GM23338 (cell line): ENCODE measurements around the gene ZNF143. TPM values are rescaled to one million over a fixed set of nuclear protein-coding genes. Genes with fewer than 3 reads are reported as not detected.

ENCODE experiments used
- ATAC-seq: fragments of 200-7000 bp; cut with Tn5 transposase; 3 replicates; pipeline ENCODE4 v1.9.1; 2020
- DNase-seq: peaks from one replicate; pipeline ENCODE4 v3.0.0-alpha.2; 2015; ENCODE audit warnings: low spot score
- H2AFZ ChIP-seq: fragments of 200-600 bp; sonication (generic); 2 replicates; pipeline ENCODE4 v1.8.0; 2016; ENCODE audit warnings: antibody characterized with exemption, mild to moderate bottlenecking, moderate library complexity
- H3F3A ChIP-seq: fragments of 200-600 bp; sonication (generic); replicated peaks from 2 replicates; pipeline ENCODE4 v1.8.0; 2017; ENCODE audit warnings: antibody characterized with exemption, mixed run types, low read depth
- H3K27ac ChIP-seq: fragments of 200-600 bp; sonication (generic); 2 replicates; pipeline ENCODE4 v1.6.1; 2016; ENCODE audit warnings: low read depth
- H3K27me3 ChIP-seq: fragments of 200-600 bp; sonication (generic); 2 replicates; pipeline ENCODE4 v1.8.0; 2016; ENCODE audit warnings: mild to moderate bottlenecking, mixed run types, moderate library complexity; ENCODE audit not compliant: insufficient read depth
- H3K36me3 ChIP-seq: fragments of 200-600 bp; sonication (generic); 2 replicates; pipeline ENCODE4 v1.8.0; 2016; ENCODE audit warnings: mild to moderate bottlenecking; ENCODE audit not compliant: insufficient read depth
- H3K4me1 ChIP-seq: fragments of 200-600 bp; sonication (generic); 2 replicates; pipeline ENCODE4 v1.8.0; 2016; ENCODE audit warnings: mild to moderate bottlenecking, moderate library complexity; ENCODE audit not compliant: insufficient read depth
- H3K4me2 ChIP-seq: fragments of 200-600 bp; sonication (generic); 2 replicates; pipeline ENCODE4 v1.7.1; 2017; ENCODE audit warnings: mixed run types
- H3K4me3 ChIP-seq: fragments of 200-600 bp; sonication (generic); 2 replicates; pipeline ENCODE4 v1.6.1; 2016; ENCODE audit warnings: mixed run types
- H3K79me2 ChIP-seq: fragments of 200-600 bp; sonication (generic); replicated peaks from 2 replicates; pipeline ENCODE4 v1.8.0; 2017; ENCODE audit warnings: mild to moderate bottlenecking; ENCODE audit not compliant: insufficient read depth
- H3K9me2 ChIP-seq: fragments of 200-600 bp; sonication (generic); 2 replicates; pipeline ENCODE4 v1.8.0; 2017; ENCODE audit not compliant: insufficient read depth
- H4K20me1 ChIP-seq: fragments of 200-600 bp; sonication (generic); replicated peaks from 2 replicates; pipeline ENCODE4 v1.8.0; 2017; ENCODE audit warnings: mild to moderate bottlenecking; ENCODE audit not compliant: insufficient read depth
- H3K27ac Mint-ChIP-seq: 2 replicates; pipeline ENCODE4 v1.8.0; 2020; ENCODE audit warnings: inconsistent platforms, mild to moderate bottlenecking, moderate library complexity, mixed read lengths
- H3K27me3 Mint-ChIP-seq: 3 replicates; pipeline ENCODE4 v1.8.0; 2022; ENCODE audit warnings: low read depth, mild to moderate bottlenecking, moderate library complexity, mixed read lengths, inconsistent platforms; ENCODE audit not compliant: insufficient read depth, poor library complexity
- H3K36me3 Mint-ChIP-seq: 3 replicates; pipeline ENCODE4 v1.8.0; 2021; ENCODE audit warnings: low read depth, mild to moderate bottlenecking, inconsistent platforms, moderate library complexity, mixed read lengths
- H3K4me1 Mint-ChIP-seq: 3 replicates; pipeline ENCODE4 v1.8.0; 2020; ENCODE audit warnings: mild to moderate bottlenecking, inconsistent platforms, mixed read lengths
- H3K4me3 Mint-ChIP-seq: 3 replicates; pipeline ENCODE4 v1.8.0; 2021; ENCODE audit warnings: moderate library complexity, mild to moderate bottlenecking, inconsistent platforms, mixed read lengths
- H3K9me3 Mint-ChIP-seq: 3 replicates; pipeline ENCODE4 v1.8.0; 2020; ENCODE audit warnings: moderate library complexity, mild to moderate bottlenecking, inconsistent platforms, mixed read lengths
- CREB1 ChIP-seq: fragments of 250-450 bp; sonication (Bioruptor Pico); IDR thresholded peaks from 2 replicates; pipeline ENCODE4 v1.5.0; 2020; ENCODE audit warnings: low read depth, mild to moderate bottlenecking, moderate library complexity
- CTCF ChIP-seq, 2 experiments: fragments of 200-600 bp in 1 of 2; sonication (generic) in 1 of 2; conservative IDR thresholded peaks; 2 replicates each; pipeline versions ENCODE4 v1.5.1 to v1.6.1; 2016 to 2017; ENCODE audit warnings: antibody characterized with exemption in 2 of 2, low read depth in 2 of 2, mild to moderate bottlenecking in 2 of 2, moderate library complexity in 1 of 2
- ETS1 ChIP-seq: IDR thresholded peaks from 2 replicates; pipeline ENCODE4 v1.6.1; 2016; ENCODE audit warnings: antibody characterized with exemption
- EZH2 ChIP-seq: fragments of 200-600 bp; sonication (generic); IDR thresholded peaks from one replicate; pipeline ENCODE4 v1.8.0; 2017; ENCODE audit warnings: antibody characterized with exemption, mild to moderate bottlenecking, low read depth; ENCODE audit not compliant: unreplicated experiment
- EZH2phosphoT487 ChIP-seq: fragments of 200-600 bp; sonication (generic); IDR thresholded peaks from one replicate; pipeline ENCODE4 v1.8.1; 2018; ENCODE audit warnings: antibody characterized with exemption; ENCODE audit not compliant: unreplicated experiment
- JUNB ChIP-seq: IDR thresholded peaks from one replicate; pipeline ENCODE4 v1.6.1; 2016; ENCODE audit warnings: antibody characterized with exemption; ENCODE audit not compliant: unreplicated experiment
- NANOG ChIP-seq: IDR thresholded peaks from 2 replicates; pipeline ENCODE4 v1.6.1; 2016; ENCODE audit warnings: antibody characterized with exemption, borderline replicate concordance
- POLR2AphosphoS5 ChIP-seq: IDR thresholded peaks from 2 replicates; pipeline ENCODE4 v1.6.1; 2016; ENCODE audit warnings: antibody characterized with exemption, low read depth
- REST ChIP-seq: IDR thresholded peaks from one replicate; pipeline ENCODE4 v1.6.1; 2018; ENCODE audit warnings: antibody characterized with exemption; ENCODE audit not compliant: unreplicated experiment
- STAT1 ChIP-seq: IDR thresholded peaks from one replicate; pipeline ENCODE4 v1.6.1; 2016; ENCODE audit warnings: antibody characterized with exemption; ENCODE audit not compliant: unreplicated experiment
- ZNF114 ChIP-seq: fragments of 250-450 bp; sonication (Bioruptor Pico); IDR thresholded peaks from 2 replicates; pipeline ENCODE4 v1.5.0; 2020; ENCODE audit warnings: mild to moderate bottlenecking, moderate library complexity
- ZNF331 ChIP-seq: fragments of 250-450 bp; sonication (Bioruptor Pico); IDR thresholded peaks from 2 replicates; pipeline ENCODE4 v1.5.0; 2020; ENCODE audit warnings: low read depth, mild to moderate bottlenecking, moderate library complexity
- ZNF462 ChIP-seq: fragments of 250-450 bp; sonication (Bioruptor Pico); IDR thresholded peaks from 2 replicates; pipeline ENCODE4 v1.5.0; 2020; ENCODE audit warnings: mild to moderate bottlenecking, moderate library complexity
- polyA plus RNA-seq: library from polyadenylated mRNA; unstranded; fragments of >200 nt; fragmentation: Nextera tagmentation; extraction: Ambion mirVana; gene quantifications from 2 replicates; pipeline ENCODE4 v1.2.1, GENCODE V29; 2016
- total RNA-seq: library from RNA; depleted of rRNA; stranded (reverse); fragments of >200 nt; shearing (Covaris generic); gene quantifications from 2 replicates; pipeline ENCODE4 v1.2.3, GENCODE V29; 2014

ZNF143 gene
- total and polyA plus RNA-seq, 2 experiments from 2014 or later, result 33.5 to 44.2 TPM

- no peaks in the 10 kb centered on the region for H3K79me2 ChIP-seq
- peaks cover 6% of the 10 kb centered on the region for H3K27me3 Mint-ChIP-seq
- H3K27ac Mint-ChIP-seq, result peak overlapping the region; percentile 71
- peaks cover 33% of the 10 kb centered on the region for H3K4me1 Mint-ChIP-seq
- peaks cover 8% of the 10 kb centered on the region; the same call in 1 of the 2 replicates for H3F3A ChIP-seq
- no peak overlapping the region for H3K4me3 ChIP-seq
- peak overlapping the region; percentile 72 for H3K27ac ChIP-seq
- H3K36me3 ChIP-seq, result no peaks in the 10 kb centered on the region
- H4K20me1 ChIP-seq, result no peaks in the 10 kb centered on the region
- no peak overlapping the region for H3K4me3 Mint-ChIP-seq
- no peaks in the 10 kb centered on the region for H3K9me3 Mint-ChIP-seq
- H2AFZ ChIP-seq, result no peak overlapping the region
- DNase-seq (peak; percentile 24), ATAC-seq (no peak)
- no peaks in the 10 kb centered on the region for H3K27me3 ChIP-seq
- H3K36me3 Mint-ChIP-seq, result no peaks in the 10 kb centered on the region
- TF ChIP-seq EZH2phosphoT487 (no peak), CREB1 (CRISPR knock-in tag) (no peak), ZNF462 (CRISPR knock-in tag) (no peak), STAT1 (no peak), ZNF114 (CRISPR knock-in tag) (no peak), ETS1 (no peak), JUNB (no peak), REST (no peak), CTCF (conservative IDR thresholded peaks at IDR 0.05; ENCODE audit: low read depth in 2 of 2) (no peak), NANOG (no peak), EZH2 (no peak), ZNF331 (no peak), POLR2AphosphoS5 (no peak)
- peaks cover 25% of the 10 kb centered on the region for H3K4me1 ChIP-seq
- H3K9me2 ChIP-seq, result no peaks in the 10 kb centered on the region
- peak overlapping the region; percentile 24 for H3K4me2 ChIP-seq
These were observed 73.1 kb downstream of the ZNF143 start for GRCh38 chr11:9533736-9534473.
